ENCODE data around the gene SLC52A1.

DNA sequence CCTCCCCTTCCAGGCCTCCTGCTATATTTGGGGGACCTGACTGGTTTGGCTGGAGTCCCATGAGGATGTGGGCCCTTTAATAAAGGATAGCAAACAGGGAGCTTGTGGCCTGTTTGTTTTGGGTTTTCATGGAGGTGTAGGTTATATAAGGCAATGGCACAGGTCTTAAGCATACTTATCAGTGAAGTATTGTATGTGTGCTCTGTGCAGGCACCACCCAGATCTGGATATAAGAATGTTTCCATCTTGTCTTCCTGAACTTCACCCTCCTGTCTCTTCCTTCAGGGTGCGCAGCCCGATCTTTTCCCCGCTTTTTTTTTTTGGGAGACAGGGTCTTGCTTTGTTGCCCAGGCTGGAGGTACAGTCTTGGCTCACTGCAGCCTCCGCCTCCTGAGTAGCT lies 10.6 kb downstream of the SLC52A1 start:
- TF ChIP-seq, protein P1, sequence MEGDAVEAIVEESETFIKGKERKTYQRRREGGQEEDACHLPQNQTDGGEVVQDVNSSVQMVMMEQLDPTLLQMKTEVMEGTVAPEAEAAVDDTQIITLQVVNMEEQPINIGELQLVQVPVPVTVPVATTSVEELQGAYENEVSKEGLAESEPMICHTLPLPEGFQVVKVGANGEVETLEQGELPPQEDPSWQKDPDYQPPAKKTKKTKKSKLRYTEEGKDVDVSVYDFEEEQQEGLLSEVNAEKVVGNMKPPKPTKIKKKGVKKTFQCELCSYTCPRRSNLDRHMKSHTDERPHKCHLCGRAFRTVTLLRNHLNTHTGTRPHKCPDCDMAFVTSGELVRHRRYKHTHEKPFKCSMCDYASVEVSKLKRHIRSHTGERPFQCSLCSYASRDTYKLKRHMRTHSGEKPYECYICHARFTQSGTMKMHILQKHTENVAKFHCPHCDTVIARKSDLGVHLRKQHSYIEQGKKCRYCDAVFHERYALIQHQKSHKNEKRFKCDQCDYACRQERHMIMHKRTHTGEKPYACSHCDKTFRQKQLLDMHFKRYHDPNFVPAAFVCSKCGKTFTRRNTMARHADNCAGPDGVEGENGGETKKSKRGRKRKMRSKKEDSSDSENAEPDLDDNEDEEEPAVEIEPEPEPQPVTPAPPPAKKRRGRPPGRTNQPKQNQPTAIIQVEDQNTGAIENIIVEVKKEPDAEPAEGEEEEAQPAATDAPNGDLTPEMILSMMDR (IDR thresholded peaks at IDR 0.05): no peak
- TF ChIP-seq POLR2AphosphoS5 (IDR thresholded peaks at IDR 0.05): no peak
- no peak for TF ChIP-seq EP300 (IDR thresholded peaks at IDR 0.05)
- TF ChIP-seq POLR2A (IDR thresholded peaks at IDR 0.05): no peak

All from sigmoid colon (tissue), 4 donors.